GM23248 (cell line): Measurements from ENCODE around the gene ADAM17. TPM values are rescaled to one million over a fixed set of nuclear protein-coding genes. Genes with fewer than 3 reads are reported as not detected.

Experiments used
- DNase-seq: peaks from one replicate; pipeline ENCODE4 v3.0.0-alpha.2; 2015
- H2AFZ ChIP-seq: fragments of 200-600 bp; sonication (generic); 2 replicates; pipeline ENCODE4 v1.6.1; 2016; ENCODE audit warnings: antibody characterized with exemption
- H3F3A ChIP-seq: fragments of 200-600 bp; sonication (generic); 2 replicates; pipeline ENCODE4 v1.6.1; 2016; ENCODE audit warnings: mild to moderate bottlenecking, antibody characterized with exemption, mixed run types; ENCODE audit not compliant: insufficient read depth
- H3K27ac ChIP-seq: fragments of 200-600 bp; sonication (generic); 2 replicates; pipeline ENCODE4 v1.5.1; 2016; ENCODE audit warnings: mild to moderate bottlenecking
- H3K27me3 ChIP-seq: fragments of 200-600 bp; sonication (generic); replicated peaks from 2 replicates; pipeline ENCODE4 v1.6.1; 2016; ENCODE audit warnings: mild to moderate bottlenecking; ENCODE audit not compliant: insufficient read depth
- H3K36me3 ChIP-seq: fragments of 200-600 bp; sonication (generic); 2 replicates; pipeline ENCODE4 v1.6.1; 2016; ENCODE audit warnings: low read depth, mild to moderate bottlenecking
- H3K4me1 ChIP-seq: fragments of 200-600 bp; sonication (generic); 2 replicates; pipeline ENCODE4 v1.6.1; 2016; ENCODE audit warnings: mild to moderate bottlenecking; ENCODE audit not compliant: insufficient read depth
- H3K4me2 ChIP-seq: fragments of 200-600 bp; sonication (generic); one replicate; pipeline ENCODE4 v1.6.1; 2016; ENCODE audit warnings: mild to moderate bottlenecking; ENCODE audit not compliant: unreplicated experiment
- H3K4me3 ChIP-seq: fragments of 200-600 bp; sonication (generic); 2 replicates; pipeline ENCODE4 v1.5.1; 2016; ENCODE audit warnings: mild to moderate bottlenecking
- H3K79me2 ChIP-seq: fragments of 200-600 bp; sonication (generic); 2 replicates; pipeline ENCODE4 v1.6.1; 2016; ENCODE audit warnings: mild to moderate bottlenecking; ENCODE audit not compliant: insufficient read depth
- H3K9ac ChIP-seq: fragments of 200-600 bp; sonication (generic); 2 replicates; pipeline ENCODE4 v1.6.1; 2016; ENCODE audit warnings: mild to moderate bottlenecking
- H3K9me2 ChIP-seq: fragments of 200-600 bp; sonication (generic); 2 replicates; pipeline ENCODE4 v1.6.1; 2016; ENCODE audit warnings: mixed run types, mild to moderate bottlenecking, moderate library complexity; ENCODE audit not compliant: insufficient read depth
- H3K9me3 ChIP-seq: fragments of 200-600 bp; sonication (generic); one replicate; pipeline ENCODE4 v1.6.1; 2017; ENCODE audit warnings: low read depth
- H4K20me1 ChIP-seq: fragments of 200-600 bp; sonication (generic); 2 replicates; pipeline ENCODE4 v1.6.0; 2016; ENCODE audit not compliant: insufficient read depth
- EZH2 ChIP-seq: fragments of 200-600 bp; sonication (generic); IDR thresholded peaks from 2 replicates; pipeline ENCODE4 v1.6.1; 2018; ENCODE audit warnings: antibody characterized with exemption, mild to moderate bottlenecking; ENCODE audit not compliant: insufficient read depth, poor library complexity, severe bottlenecking
- EZH2phosphoT487 ChIP-seq: fragments of 200-600 bp; sonication (generic); IDR thresholded peaks from 2 replicates; pipeline ENCODE4 v1.6.1; 2018; ENCODE audit warnings: antibody characterized with exemption, moderate library complexity, mild to moderate bottlenecking, low read depth; ENCODE audit not compliant: insufficient read depth
- WGBS, 2 experiments: methylation state at CpG; one replicate each; pipeline ENCODE4 v1.1.6; 2015 to 2017; ENCODE audit warnings: low lambda C conversion rate in 2 of 2, low coverage in 1 of 2; ENCODE audit errors: missing lambda C conversion rate in 2 of 2; 5-methylcytosine and 5-hydroxymethylcytosine counted together
- in situ Hi-C: fragments of 300-500 bp; cut with MboI; formaldehyde crosslinking; loops from 2 replicates; pipeline ENCODE4 v1.15.0; 2020
- polyA plus RNA-seq: library from polyadenylated mRNA; unstranded; fragments of >200 nt; fragmentation: Nextera tagmentation; extraction: Ambion mirVana; gene quantifications from 2 replicates; pipeline ENCODE4 v1.2.1, GENCODE V29; 2016
- total RNA-seq: library from RNA; depleted of rRNA; stranded (reverse); fragments of >200 nt; shearing (Covaris generic); gene quantifications from 2 replicates; pipeline ENCODE4 v1.2.3, GENCODE V29; 2014; rRNA removed

ADAM17 gene
- total RNA-seq (25.4 and 31.8 TPM in 2 replicates), polyA plus RNA-seq (19.8 and 20.9 TPM in 2 replicates)

DNA sequence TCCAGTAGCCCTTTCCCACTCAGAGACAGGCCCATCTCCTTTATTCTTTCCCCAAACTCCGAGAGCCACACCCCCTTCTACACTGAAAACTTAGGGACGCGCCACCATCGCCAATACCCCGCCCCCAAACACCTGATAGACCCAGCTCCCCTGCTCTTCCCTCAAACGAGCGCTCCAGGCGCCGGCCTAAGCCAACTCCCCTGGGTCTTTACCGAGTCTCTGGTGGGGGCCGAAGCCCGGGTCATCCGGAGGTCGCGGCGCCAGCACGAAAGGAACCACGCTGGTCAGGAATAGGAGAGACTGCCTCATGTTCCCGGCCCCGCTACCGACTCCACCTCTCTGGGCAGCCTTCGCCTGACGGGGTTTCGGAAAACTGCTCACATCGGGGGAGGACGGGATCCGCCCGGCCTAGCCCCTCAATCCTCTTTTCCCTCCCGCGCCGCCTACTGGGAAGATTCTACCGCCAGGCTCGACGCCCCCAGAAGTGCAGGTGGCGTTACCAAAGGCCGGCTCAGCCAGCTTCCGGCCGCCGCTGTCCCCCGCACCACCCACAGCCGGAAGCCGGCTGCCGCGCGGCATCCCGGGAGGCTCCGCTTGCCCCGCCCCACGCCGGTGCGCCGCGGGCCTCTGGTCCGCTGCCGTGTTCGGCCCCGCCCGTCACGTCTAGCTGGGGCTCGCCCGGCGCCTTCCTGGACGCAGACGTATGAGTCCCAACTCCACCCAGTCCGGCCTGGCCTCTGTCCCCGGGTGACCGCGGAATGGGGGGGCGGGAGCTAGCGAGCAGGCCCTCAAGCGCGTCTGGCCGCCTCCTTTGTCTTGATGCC lies at the start of gene ADAM17:
Gene ADAM17, minus strand, starts transcription at position 534 of the 824 bp plus-strand sequence. Its CDS starts 225 bp downstream, at position 309.
- Histone ChIP-seq H3K79me2 (peaks cover 69% of the 10 kb centered on the region), H3K27me3 (no peaks in the 10 kb centered on the region), H3K4me2 (peak within 1 kb of the TSS; percentile 95), H3K4me1 (peaks cover 60% of the 10 kb centered on the region), H2AFZ (peak within 1 kb of the TSS; percentile 63), H3K9ac (peak within 1 kb of the TSS; percentile 98), H3K9me3 (no peaks in the 10 kb centered on the region), H3K4me3 (peak within 1 kb of the TSS; percentile 97), H4K20me1 (no peaks in the 10 kb centered on the region), H3K9me2 (no peaks in the 10 kb centered on the region), H3F3A (peaks cover 60% of the 10 kb centered on the region), H3K36me3 (no peaks in the 10 kb centered on the region), H3K27ac (peak within 1 kb of the TSS; percentile 98)
- 1 to 2% methylated on average over 63 to 70 of the region's 73 CpGs for WGBS, 2 experiments
- no peak for TF ChIP-seq EZH2
- no peak for TF ChIP-seq EZH2phosphoT487
- in situ Hi-C loops: no loop called here
- peak; percentile 100 for DNase-seq

DNA sequence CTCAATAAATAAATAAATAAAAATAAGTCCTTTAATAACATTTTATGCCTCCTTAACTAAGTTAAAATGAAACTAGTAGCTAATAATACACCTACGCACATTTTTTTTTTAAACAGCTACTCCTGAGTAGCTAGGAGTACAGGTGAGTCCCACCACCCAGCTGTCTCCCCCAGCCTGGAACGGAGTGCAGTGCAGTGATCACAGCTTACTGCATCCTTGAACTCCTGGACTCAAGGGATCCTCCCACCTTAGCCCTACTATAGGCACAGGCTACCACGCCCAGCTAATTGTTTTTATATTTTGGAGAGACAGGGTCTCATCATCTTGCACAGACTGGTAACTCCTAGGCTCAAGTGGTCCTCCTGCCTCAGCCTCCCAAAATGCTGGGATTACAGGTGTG lies 46.8 kb upstream of the ADAM17 start:
- Histone ChIP-seq H3K79me2 (peaks cover 99% of the 10 kb centered on the region), H3K27ac (no peak overlapping the region), H2AFZ (no peak overlapping the region), H3K4me2 (no peak overlapping the region), H3F3A (peaks cover 50% of the 10 kb centered on the region), H3K9me2 (no peaks in the 10 kb centered on the region), H3K27me3 (no peaks in the 10 kb centered on the region), H3K9ac (no peak overlapping the region), H3K9me3 (no peaks in the 10 kb centered on the region), H3K4me1 (no peaks in the 10 kb centered on the region), H3K4me3 (no peak overlapping the region), H4K20me1 (peaks cover 17% of the 10 kb centered on the region; the same call in 1 of the 2 replicates), H3K36me3 (peaks cover 28% of the 10 kb centered on the region)
- no peak for DNase-seq
- WGBS, 2 experiments: 98 to 100% methylated on average over 3 of the region's 3 CpGs
- in situ Hi-C loops: no loop called here
- TF ChIP-seq EZH2phosphoT487: no peak
- no peak for TF ChIP-seq EZH2

DNA sequence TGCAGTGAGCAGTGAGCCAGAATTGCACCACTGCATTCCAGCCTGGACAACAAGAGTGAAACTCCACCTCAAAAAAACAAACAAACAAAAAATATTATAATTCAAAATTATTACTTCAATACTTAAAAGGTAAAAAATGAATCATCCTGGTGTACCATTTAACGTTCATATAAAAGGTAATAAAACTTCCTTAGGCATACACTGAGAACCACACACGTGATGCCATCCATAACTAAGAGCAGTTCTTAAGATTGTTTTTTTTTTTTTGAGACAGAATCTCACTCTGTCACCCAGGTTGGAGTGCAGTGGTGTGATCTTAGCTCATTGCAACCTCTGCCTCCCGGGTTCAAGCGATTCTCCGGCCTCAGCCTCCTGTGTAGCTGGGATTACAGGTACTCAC lies 45.8 kb upstream of the ADAM17 start:
- 84 to 85% methylated on average over 5 of the region's 5 CpGs for WGBS, 2 experiments
- Histone ChIP-seq H3K9me3 (no peaks in the 10 kb centered on the region), H3K9me2 (no peaks in the 10 kb centered on the region)

DNA sequence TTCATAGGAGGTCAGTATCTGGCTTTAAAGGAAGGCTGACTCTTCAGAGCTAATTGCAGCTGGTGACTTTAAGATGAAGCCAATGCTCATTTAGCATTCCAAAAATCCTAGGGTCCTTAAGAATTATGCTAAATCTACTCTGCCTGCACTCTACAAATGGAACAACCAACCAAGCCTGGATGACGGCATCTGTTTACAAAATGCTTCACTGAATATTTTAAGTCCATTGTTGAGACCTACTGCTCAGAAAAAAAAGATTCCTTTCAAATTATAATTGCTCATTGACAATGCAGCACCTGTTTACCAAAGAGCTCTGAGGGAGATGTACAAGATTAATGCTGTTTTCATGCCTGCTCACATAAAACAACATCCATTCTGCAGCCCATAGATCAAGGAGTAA lies 43.8 kb upstream of the ADAM17 start:
- H3K4me1 ChIP-seq: peaks cover 18% of the 10 kb centered on the region
- peaks cover 53% of the 10 kb centered on the region for H3F3A ChIP-seq
- no peak overlapping the region for H3K27ac ChIP-seq
- H3K4me2 ChIP-seq: no peak overlapping the region
- peaks cover 21% of the 10 kb centered on the region; the same call in 1 of the 2 replicates for H4K20me1 ChIP-seq
- no peaks in the 10 kb centered on the region for H3K27me3 ChIP-seq
- no peak overlapping the region for H2AFZ ChIP-seq
- in situ Hi-C loops: no loop called here
- H3K79me2 ChIP-seq: peaks cover 96% of the 10 kb centered on the region
- H3K4me3 ChIP-seq: no peak overlapping the region
- TF ChIP-seq EZH2phosphoT487: no peak
- TF ChIP-seq EZH2: no peak
- no peaks in the 10 kb centered on the region for H3K9me3 ChIP-seq
- no peak for DNase-seq
- 58 to 71% methylated on average over 1 of the region's 1 CpG for WGBS, 2 experiments
- no peaks in the 10 kb centered on the region for H3K9me2 ChIP-seq
- H3K9ac ChIP-seq: no peak overlapping the region
- H3K36me3 ChIP-seq: peaks cover 34% of the 10 kb centered on the region

More for the DNA sequence above, 45.8 kb upstream of the ADAM17 start:
- H3K36me3 ChIP-seq: peaks cover 32% of the 10 kb centered on the region
- no peaks in the 10 kb centered on the region for H3K27me3 ChIP-seq
- no peak for DNase-seq
- no peak overlapping the region for H3K4me2 ChIP-seq
- peaks cover 21% of the 10 kb centered on the region; the same call in 1 of the 2 replicates for H4K20me1 ChIP-seq
- no peak overlapping the region for H3K4me3 ChIP-seq
- H3F3A ChIP-seq: peaks cover 46% of the 10 kb centered on the region
- TF ChIP-seq EZH2phosphoT487 (no peak), EZH2 (no peak)
- in situ Hi-C loops: no loop called here
- H3K9ac ChIP-seq: no peak overlapping the region
- H2AFZ ChIP-seq: no peak overlapping the region
- H3K27ac ChIP-seq: no peak overlapping the region
- peaks cover 99% of the 10 kb centered on the region for H3K79me2 ChIP-seq
- 0 out of 2 replicates have a peak, but pooled peaks cover under 1% of the 10 kb centered on the region for H3K4me1 ChIP-seq
